K562 (cell line): ENCODE measurements around the gene TSEN34. TPM values are rescaled to one million over a fixed set of nuclear protein-coding genes. Genes with fewer than 3 reads are reported as not detected.

ENCODE experiments used
- CBX1 ChIP-seq: sonication (generic); IDR thresholded peaks from 2 replicates; pipeline ENCODE4 v1.6.1; 2016; ENCODE audit warnings: antibody characterized with exemption, low read depth, mild to moderate bottlenecking
- CHD1 ChIP-seq: fragments of 200-600 bp; sonication (generic); IDR thresholded peaks from one replicate; pipeline ENCODE4 v1.6.1; 2012; ENCODE audit warnings: mild to moderate bottlenecking, moderate library complexity, low read length, inconsistent platforms
- EGR1 ChIP-seq: fragments of 450-650 bp; conservative IDR thresholded peaks from 2 replicates; pipeline ENCODE4 v1.6.1; 2017; ENCODE audit warnings: mild to moderate bottlenecking
- FOS ChIP-seq: IDR thresholded peaks from 3 replicates; pipeline ENCODE4 v1.6.1; 2011; ENCODE audit not compliant: insufficient read length; ENCODE audit errors: extremely low read depth
- FOXJ2 ChIP-seq: fragments of 200-800 bp; sonication (Bioruptor generic); IDR thresholded peaks from 2 replicates; pipeline ENCODE4 v1.6.1; 2016; ENCODE audit warnings: missing genetic modification characterization, missing compliant biosample characterization
- HCFC1 ChIP-seq: IDR thresholded peaks from 2 replicates; pipeline ENCODE4 v1.6.1; 2012; ENCODE audit warnings: low read depth, low read length, improper control_type of control experiment
- MAFG ChIP-seq: fragments of 450-650 bp; conservative IDR thresholded peaks from 2 replicates; pipeline ENCODE4 v1.6.1; 2016; ENCODE audit warnings: missing genetic modification characterization, missing compliant biosample characterization
- MED1 ChIP-seq: sonication (generic); formaldehyde crosslinking; IDR thresholded peaks from 2 replicates; pipeline ENCODE4 v1.8.1; 2023; ENCODE audit warnings: missing genetic modification reagents, borderline replicate concordance
- PHB2 ChIP-seq: fragments of 450-650 bp; IDR thresholded peaks from 2 replicates; pipeline ENCODE4 v1.6.1; 2017; ENCODE audit warnings: low read depth
- RBM14 ChIP-seq: fragments of 200-400 bp; formaldehyde crosslinking; IDR thresholded peaks from 2 replicates; pipeline ENCODE4 v1.6.1; 2018; ENCODE audit warnings: low read depth, mild to moderate bottlenecking, low read length, moderate library complexity, borderline replicate concordance; ENCODE audit not compliant: insufficient read depth
- SMARCC2 ChIP-seq: fragments of 450-650 bp; IDR thresholded peaks from 2 replicates; pipeline ENCODE4 v1.6.1; 2017; ENCODE audit warnings: antibody characterized with exemption, moderate library complexity, mild to moderate bottlenecking, low read depth
- THRA ChIP-seq: fragments of 450-650 bp; IDR thresholded peaks from 2 replicates; pipeline ENCODE4 v1.6.1; 2017; ENCODE audit warnings: mild to moderate bottlenecking, moderate library complexity
- ZEB2 ChIP-seq: fragments of 450-650 bp; IDR thresholded peaks from 2 replicates; pipeline ENCODE4 v1.6.1; 2016
- ZNF143 ChIP-seq: sonication (generic); formaldehyde crosslinking; IDR thresholded peaks from 2 replicates; pipeline ENCODE4 v1.9.0; 2022; ENCODE audit warnings: mild to moderate bottlenecking, missing genetic modification reagents
- ZNF3 ChIP-seq: fragments of 250-450 bp; sonication (Bioruptor Pico); IDR thresholded peaks from 2 replicates; pipeline ENCODE4 v1.5.0; 2021; ENCODE audit warnings: mild to moderate bottlenecking, moderate library complexity
- ZNF318 ChIP-seq, 2 experiments: fragments of 450-650 bp; IDR thresholded peaks; 2 replicates each; pipeline ENCODE4 v1.6.1; 2016; ENCODE audit warnings: mild to moderate bottlenecking in 2 of 2, borderline replicate concordance in 1 of 2, low read depth in 1 of 2, moderate library complexity in 1 of 2
- ZNF445 ChIP-seq: fragments of 250-450 bp; sonication (Bioruptor Pico); IDR thresholded peaks from 2 replicates; pipeline ENCODE4 v1.4.0; 2020; ENCODE audit warnings: low read depth, mild to moderate bottlenecking, moderate library complexity
- ZNF586 ChIP-seq: fragments of 450-650 bp; formaldehyde crosslinking; conservative IDR thresholded peaks from 2 replicates; pipeline ENCODE4 v1.4.0; 2020; ENCODE audit warnings: mild to moderate bottlenecking, moderate library complexity
- ZNF79 ChIP-seq: fragments of 250-450 bp; sonication (Bioruptor Pico); IDR thresholded peaks from 2 replicates; pipeline ENCODE4 v1.4.0; 2020; ENCODE audit warnings: low read depth, mild to moderate bottlenecking, moderate library complexity
- polyA plus RNA-seq, 8 experiments: library from polyadenylated mRNA; depleted of rRNA in 4 of 8; stranded (reverse) in 5 of 8; unstranded in 3 of 8; fragments of >200 nt; fragmentation: Nextera tagmentation in 2 of 8; fragmentation: Illumina TruSeq in 1 of 8; extraction: Ambion mirVana in 2 of 8; extraction: Trizol in 1 of 8; gene quantifications; 2 replicates each; pipeline versions ENCODE4 v1.2.1 to v1.2.3, GENCODE V29; 2011 to 2014; ENCODE audit warnings: inconsistent platforms in 1 of 8, missing spikeins in 1 of 8
- total RNA-seq, 7 experiments: library from RNA; depleted of rRNA in 6 of 7; stranded (reverse); fragments of >200 nt in 6 of 7; fragmentation: Illumina TruSeq in 2 of 7; extraction: Trizol in 2 of 7; gene quantifications; 2 replicates each; pipeline versions ENCODE4 v1.2.1 to v1.2.3, GENCODE V29; 2011 to 2021; ENCODE audit warnings: low replicate concordance in 1 of 7

The TSEN34 gene
- total and polyA plus RNA-seq, 9 of the 15 experiments (the other 6 are each of a cell fraction or from before 2014, with no cell fraction given), result 3.1 to 57.6 (median 29.5) TPM

- TF ChIP-seq ZNF318 (IDR thresholded peaks at IDR 0.05; ENCODE audit: borderline replicate concordance in 1 of 2, low read depth in 1 of 2), result peak in 1 of 2 experiments; percentile 92; a peak in 2 of 4 replicates
- no peak for TF ChIP-seq MAFG (tag)
- TF ChIP-seq MED1 (CRISPR knock-in tag), result peak; percentile 67; the same call in 1 of the 2 replicates
- TF ChIP-seq SMARCC2, result peak; percentile 81
- no peak for TF ChIP-seq HCFC1
- no peak for TF ChIP-seq RBM14
- no peak for TF ChIP-seq FOS
- no peak for TF ChIP-seq ZNF3 (CRISPR knock-in tag)
- no peak for TF ChIP-seq CHD1
- 0 out of 2 replicates have a peak, but pooled peaks have one; percentile 21 for TF ChIP-seq PHB2
- peak; percentile 97 for TF ChIP-seq FOXJ2 (tag)
- no peak for TF ChIP-seq EGR1
- no peak for TF ChIP-seq ZNF143 (CRISPR knock-in tag)
- no peak; the same call in 1 of the 2 replicates for TF ChIP-seq ZNF586 (CRISPR knock-in tag)
- no peak for TF ChIP-seq ZNF445 (CRISPR knock-in tag)
- peak; percentile 80; the same call in 1 of the 2 replicates for TF ChIP-seq ZEB2
- TF ChIP-seq ZNF79 (CRISPR knock-in tag), result no peak
- peak; percentile 72; the same call in 1 of the 2 replicates for TF ChIP-seq CBX1
- no peak for TF ChIP-seq THRA
Observed at GRCh38 chr19:54207983-54208783, 17.1 kb downstream of the TSEN34 start (continued).
